Muscle layer of duodenum (tissue), 2 donors: Measurements from ENCODE around the gene DSCAM.
"Not testable (repeated sequence)": the region's sequence is repeated elsewhere in the genome, so short reads cannot be mapped to it uniquely, and the experiment has no call there.

Experiments used
- H3K27ac ChIP-seq: one replicate; pipeline ENCODE4 v1.7.0; 2013; ENCODE audit warnings: mild to moderate bottlenecking, low read length
- H3K27me3 ChIP-seq: one replicate; pipeline ENCODE4 v1.7.0; 2013; ENCODE audit warnings: low read depth, mild to moderate bottlenecking, control low read depth, low read length
- H3K36me3 ChIP-seq, 2 donors: one replicate each; pipeline ENCODE4 v1.7.0; 2013; ENCODE audit warnings: low read length in 2 of 2, control low read depth in 1 of 2, mild to moderate bottlenecking in 1 of 2; ENCODE audit not compliant: insufficient read depth in 2 of 2, control insufficient read depth in 1 of 2
- H3K4me1 ChIP-seq, 2 donors: one replicate each; pipeline ENCODE4 v1.7.0; 2013; ENCODE audit warnings: low read length in 2 of 2, mild to moderate bottlenecking in 2 of 2, control low read depth in 1 of 2, moderate library complexity in 1 of 2; ENCODE audit not compliant: insufficient read depth in 2 of 2, control insufficient read depth in 1 of 2
- H3K4me3 ChIP-seq, 2 donors: one replicate each; pipeline ENCODE4 v1.7.0; 2013; ENCODE audit warnings: low read length in 2 of 2, low read depth in 1 of 2, mild to moderate bottlenecking in 1 of 2
- H3K9me3 ChIP-seq, 2 donors: one replicate each; pipeline ENCODE4 v1.7.0; 2013; ENCODE audit warnings: low read length in 2 of 2, control low read depth in 1 of 2, mild to moderate bottlenecking in 1 of 2; ENCODE audit not compliant: control insufficient read depth in 1 of 2
- donor health status: healthy.

Gene DSCAM, protein sequence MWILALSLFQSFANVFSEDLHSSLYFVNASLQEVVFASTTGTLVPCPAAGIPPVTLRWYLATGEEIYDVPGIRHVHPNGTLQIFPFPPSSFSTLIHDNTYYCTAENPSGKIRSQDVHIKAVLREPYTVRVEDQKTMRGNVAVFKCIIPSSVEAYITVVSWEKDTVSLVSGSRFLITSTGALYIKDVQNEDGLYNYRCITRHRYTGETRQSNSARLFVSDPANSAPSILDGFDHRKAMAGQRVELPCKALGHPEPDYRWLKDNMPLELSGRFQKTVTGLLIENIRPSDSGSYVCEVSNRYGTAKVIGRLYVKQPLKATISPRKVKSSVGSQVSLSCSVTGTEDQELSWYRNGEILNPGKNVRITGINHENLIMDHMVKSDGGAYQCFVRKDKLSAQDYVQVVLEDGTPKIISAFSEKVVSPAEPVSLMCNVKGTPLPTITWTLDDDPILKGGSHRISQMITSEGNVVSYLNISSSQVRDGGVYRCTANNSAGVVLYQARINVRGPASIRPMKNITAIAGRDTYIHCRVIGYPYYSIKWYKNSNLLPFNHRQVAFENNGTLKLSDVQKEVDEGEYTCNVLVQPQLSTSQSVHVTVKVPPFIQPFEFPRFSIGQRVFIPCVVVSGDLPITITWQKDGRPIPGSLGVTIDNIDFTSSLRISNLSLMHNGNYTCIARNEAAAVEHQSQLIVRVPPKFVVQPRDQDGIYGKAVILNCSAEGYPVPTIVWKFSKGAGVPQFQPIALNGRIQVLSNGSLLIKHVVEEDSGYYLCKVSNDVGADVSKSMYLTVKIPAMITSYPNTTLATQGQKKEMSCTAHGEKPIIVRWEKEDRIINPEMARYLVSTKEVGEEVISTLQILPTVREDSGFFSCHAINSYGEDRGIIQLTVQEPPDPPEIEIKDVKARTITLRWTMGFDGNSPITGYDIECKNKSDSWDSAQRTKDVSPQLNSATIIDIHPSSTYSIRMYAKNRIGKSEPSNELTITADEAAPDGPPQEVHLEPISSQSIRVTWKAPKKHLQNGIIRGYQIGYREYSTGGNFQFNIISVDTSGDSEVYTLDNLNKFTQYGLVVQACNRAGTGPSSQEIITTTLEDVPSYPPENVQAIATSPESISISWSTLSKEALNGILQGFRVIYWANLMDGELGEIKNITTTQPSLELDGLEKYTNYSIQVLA (N-terminal part only)

DNA sequence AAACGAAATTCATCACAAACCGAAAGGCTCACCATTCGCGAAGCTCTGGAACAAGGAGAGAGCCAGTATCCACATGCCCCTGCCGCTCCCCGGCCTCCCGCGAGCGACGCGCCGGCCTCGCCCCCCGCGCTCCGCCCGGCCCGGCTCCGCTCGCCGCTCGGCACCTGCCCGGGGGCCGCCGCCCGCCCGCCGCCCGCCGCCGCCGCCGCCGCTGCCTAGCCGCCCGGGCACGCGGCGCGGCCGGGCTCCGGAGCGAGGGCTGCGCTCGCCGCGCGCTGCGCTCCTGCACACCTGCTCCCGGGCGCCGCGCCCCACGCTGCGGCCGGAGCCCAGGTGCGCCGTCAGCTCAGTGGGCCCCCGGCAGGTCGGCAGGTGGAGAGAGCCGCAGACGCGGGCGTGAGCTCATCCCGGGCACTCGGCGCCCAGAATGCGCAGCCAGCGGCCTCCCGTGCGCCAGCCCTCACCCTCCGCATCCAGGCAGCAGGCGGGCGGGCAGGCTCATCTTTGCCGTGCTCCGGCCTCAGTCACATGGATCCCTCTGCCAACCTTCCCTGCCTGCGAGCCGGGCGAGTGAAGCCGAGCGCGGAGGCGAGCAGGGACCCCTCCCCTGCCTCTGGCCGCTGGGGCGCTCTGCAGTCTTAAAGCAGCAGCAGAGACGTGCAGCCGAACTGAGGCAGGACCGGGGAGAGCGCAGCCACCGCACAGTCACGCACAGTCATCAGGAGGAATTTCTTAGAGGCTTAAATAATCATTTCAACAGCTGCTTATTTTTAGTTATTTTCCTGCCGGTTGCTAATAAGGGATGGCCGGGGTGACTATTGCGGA is at the start of gene DSCAM:
Gene DSCAM (minus strand): TSS at position 572 of the 825 bp plus-strand sequence. CDS start 497 bp downstream, at position 75.
- H3K4me1 ChIP-seq: peaks cover 0 to 3% of the 10 kb centered on the region in 2 donors
- peaks cover 5% of the 10 kb centered on the region for H3K27me3 ChIP-seq
- no peaks in the 10 kb centered on the region for H3K9me3 ChIP-seq
- no peak within 1 kb of the TSS for H3K27ac ChIP-seq
- no peaks in the 10 kb centered on the region for H3K36me3 ChIP-seq
- no peak within 1 kb of the TSS for H3K4me3 ChIP-seq

DNA sequence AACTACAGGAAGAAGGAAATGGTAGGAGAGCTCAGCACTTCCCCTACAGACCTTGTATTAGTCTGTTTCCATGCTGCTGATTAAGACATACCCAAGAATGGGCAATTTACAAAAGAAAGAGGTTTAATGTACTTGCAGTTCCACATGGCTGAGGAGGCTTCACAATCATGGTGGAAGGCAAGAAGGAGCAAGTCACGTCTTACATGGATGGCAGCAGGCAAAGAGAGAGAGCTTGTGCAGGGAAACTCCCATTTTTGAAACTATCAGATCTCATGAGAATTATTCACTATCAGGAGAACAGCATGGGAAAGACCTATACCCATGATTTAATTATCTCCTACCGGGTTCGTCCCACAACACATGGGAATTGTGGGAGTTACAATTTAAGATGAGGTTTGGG is 48.7 kb upstream of the DSCAM start:
- not testable (repeated sequence) for H3K4me3 ChIP-seq, H3K36me3 ChIP-seq, H3K4me1 ChIP-seq, H3K27ac ChIP-seq, H3K27me3 ChIP-seq
- H3K9me3 ChIP-seq: peaks cover 5 to 16% of the 10 kb centered on the region in 2 donors

DNA sequence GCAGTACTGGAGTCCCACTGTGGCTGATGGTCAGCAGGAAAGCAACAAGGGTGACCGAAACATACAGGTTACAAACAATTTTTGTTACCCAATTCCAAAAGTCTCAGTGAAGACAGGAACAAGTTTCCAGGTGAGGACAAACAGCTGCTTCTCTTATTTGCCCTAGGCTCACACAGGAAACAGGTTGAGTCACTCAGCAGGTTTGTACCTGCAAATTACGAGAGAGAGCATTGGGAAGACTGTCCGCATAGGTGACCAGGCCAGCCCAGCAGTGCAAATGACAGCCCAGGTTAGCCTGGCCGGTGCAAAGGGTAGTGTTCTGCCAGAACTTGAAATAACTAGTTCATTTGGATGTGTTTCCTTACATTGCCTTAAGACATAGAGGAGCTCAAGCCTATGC is 40.0 kb upstream of the DSCAM start:
- Histone ChIP-seq H3K4me1 (no peaks in the 10 kb centered on the region), H3K27me3 (no peaks in the 10 kb centered on the region), H3K9me3 (no peaks in the 10 kb centered on the region), H3K4me3 (no peak overlapping the region), H3K36me3 (no peaks in the 10 kb centered on the region), H3K27ac (no peak overlapping the region)

DNA sequence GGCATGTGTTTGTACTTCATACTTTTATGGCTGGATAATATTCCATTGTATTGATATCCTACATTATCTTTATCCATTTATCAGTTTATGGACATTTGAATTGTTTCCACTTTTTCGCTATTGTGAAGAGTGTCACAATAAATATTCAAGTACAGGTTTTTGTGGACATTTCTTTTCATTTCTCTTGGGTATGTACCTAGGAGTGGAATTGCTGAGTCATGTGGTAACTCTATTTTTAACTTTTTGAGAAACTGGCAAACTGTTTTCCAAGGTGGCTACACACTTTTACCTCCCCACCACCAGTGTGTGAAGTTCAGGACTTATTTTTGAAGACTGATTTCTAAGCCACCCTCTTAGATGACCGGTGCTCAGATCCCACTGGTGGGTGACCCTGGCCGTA is 39.0 kb upstream of the DSCAM start:
- H3K4me1 ChIP-seq: no peaks in the 10 kb centered on the region
- no peaks in the 10 kb centered on the region for H3K9me3 ChIP-seq
- no peaks in the 10 kb centered on the region for H3K36me3 ChIP-seq
- H3K4me3 ChIP-seq: no peak overlapping the region
- no peak overlapping the region for H3K27ac ChIP-seq
- no peaks in the 10 kb centered on the region for H3K27me3 ChIP-seq

DNA sequence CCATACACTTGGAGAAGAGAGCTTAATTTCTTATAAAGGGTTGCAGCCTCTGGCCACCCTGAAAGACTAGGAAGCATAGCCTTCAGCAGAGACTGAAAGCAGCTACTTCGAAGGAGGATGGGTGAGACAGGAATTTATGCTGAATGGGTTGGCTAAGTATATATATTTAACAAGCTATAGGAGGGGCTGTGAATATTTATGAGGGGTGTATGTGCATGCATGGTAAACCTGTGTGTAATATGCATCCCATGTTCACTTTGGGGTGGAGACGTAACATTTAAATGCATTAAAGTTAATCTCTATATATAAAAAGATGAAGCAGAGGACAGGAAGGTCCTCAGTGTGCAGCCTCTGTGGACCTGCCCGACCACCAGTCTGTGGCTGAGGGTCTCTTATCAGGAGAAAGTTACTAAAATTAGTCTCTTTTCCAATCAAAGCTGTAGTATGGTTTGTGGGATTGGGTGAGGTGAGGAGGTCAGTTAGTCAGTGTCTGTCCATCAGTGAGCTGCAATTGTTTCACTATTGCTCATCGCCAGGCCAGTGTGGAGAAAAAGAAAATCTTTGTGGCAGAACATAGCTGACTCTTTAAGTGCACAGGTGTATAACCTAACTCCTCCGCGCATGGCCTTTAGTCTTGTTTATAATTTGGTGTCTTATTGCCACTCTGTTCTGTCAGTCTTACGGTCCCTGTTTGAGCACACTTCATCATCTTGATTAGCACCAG is 35.4 kb upstream of the DSCAM start:
- Histone ChIP-seq H3K4me1 (no peaks in the 10 kb centered on the region), H3K36me3 (no peaks in the 10 kb centered on the region), H3K27ac (no peak overlapping the region), H3K27me3 (no peaks in the 10 kb centered on the region), H3K9me3 (no peaks in the 10 kb centered on the region), H3K4me3 (no peak overlapping the region)

DNA sequence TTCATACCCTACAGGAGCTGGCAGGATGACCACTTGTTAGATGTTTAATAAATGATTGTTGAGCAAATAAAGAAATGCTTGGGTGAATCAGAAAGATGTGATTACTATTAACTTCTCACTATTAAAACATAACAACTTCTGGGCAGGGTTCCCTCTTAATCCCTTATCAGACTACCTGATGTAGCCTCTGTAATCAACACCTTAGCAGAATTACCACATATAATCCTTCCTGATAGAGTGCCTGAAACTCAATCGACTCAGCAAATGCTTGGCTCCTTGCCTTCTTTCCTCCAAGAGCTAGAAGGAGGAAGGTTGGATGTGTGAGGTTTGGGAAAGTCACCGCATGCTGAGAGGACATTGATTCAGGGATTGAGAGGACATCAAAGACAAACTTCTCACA is 34.8 kb upstream of the DSCAM start:
- Histone ChIP-seq H3K4me1 (no peaks in the 10 kb centered on the region), H3K4me3 (no peak overlapping the region), H3K36me3 (no peaks in the 10 kb centered on the region), H3K27me3 (no peaks in the 10 kb centered on the region), H3K9me3 (no peaks in the 10 kb centered on the region), H3K27ac (no peak overlapping the region)

DNA sequence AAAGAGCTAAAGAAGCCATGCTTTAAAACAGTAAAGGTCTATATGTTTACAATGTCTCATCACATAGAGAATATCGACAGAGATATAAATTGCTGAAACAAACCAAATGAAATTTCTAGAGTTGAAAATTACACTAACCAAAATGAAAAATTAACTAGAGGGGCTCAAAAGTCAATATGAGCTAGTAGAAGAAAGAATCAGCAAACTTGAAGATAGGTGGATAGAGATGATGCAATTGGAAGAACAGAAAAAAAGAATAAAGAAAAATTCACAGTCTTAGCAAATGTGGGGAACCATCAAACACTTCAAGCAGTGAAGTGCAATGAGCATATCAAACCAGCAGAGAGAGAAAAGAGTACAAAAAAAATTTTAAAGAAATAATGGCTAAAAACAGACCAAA is 24.1 kb upstream of the DSCAM start:
- Histone ChIP-seq H3K27ac (no peak overlapping the region), H3K4me3 (no peak overlapping the region), H3K36me3 (no peaks in the 10 kb centered on the region), H3K9me3 (peaks cover 0 to 5% of the 10 kb centered on the region in 2 donors), H3K4me1 (no peaks in the 10 kb centered on the region), H3K27me3 (no peaks in the 10 kb centered on the region)

DNA sequence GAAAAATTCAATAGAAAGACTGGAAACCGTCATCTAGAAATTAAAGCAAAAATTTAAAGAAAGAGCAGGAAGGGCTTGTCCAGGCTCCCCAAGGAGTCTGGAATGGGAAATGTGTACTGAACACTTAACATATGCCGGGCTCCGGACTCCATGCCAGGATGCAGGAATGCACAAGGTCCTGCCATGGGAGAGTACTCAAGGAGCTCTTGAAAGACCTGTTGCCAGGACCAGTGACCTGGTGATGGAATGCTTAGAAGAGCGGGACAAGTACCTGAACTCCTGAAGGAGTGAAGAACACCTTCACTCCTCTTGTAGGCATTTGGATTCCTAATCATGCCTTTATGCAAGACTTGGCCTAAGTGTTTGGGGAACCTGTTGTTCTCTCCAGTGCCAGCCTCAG is 16.9 kb upstream of the DSCAM start:
- H3K4me1 ChIP-seq: no peaks in the 10 kb centered on the region
- no peaks in the 10 kb centered on the region for H3K9me3 ChIP-seq
- H3K27me3 ChIP-seq: no peaks in the 10 kb centered on the region
- H3K27ac ChIP-seq: no peak overlapping the region
- H3K4me3 ChIP-seq: no peak overlapping the region
- H3K36me3 ChIP-seq: no peaks in the 10 kb centered on the region

DNA sequence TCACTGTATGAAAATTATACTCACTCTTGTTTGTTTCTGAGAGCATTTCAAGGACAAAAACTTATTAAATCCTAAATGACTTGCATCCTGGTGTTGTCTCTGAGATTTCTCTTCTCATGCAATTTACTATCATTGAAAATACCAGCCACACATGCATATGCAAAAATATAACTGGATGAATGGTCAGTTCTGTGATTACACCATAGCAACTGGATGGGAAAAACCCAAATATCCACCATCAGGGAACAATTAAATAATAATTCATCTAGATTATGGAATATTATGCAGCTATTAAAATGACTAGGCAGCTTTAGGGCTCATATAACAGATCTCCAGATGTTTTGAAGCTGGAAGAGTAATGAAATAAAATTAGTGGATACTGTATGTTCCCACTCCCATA is 11.6 kb upstream of the DSCAM start:
- no peak overlapping the region for H3K4me3 ChIP-seq
- H3K27ac ChIP-seq: no peak overlapping the region
- no peaks in the 10 kb centered on the region for H3K36me3 ChIP-seq
- peaks cover 0 to 4% of the 10 kb centered on the region in 2 donors for H3K9me3 ChIP-seq
- no peaks in the 10 kb centered on the region for H3K4me1 ChIP-seq
- H3K27me3 ChIP-seq: no peaks in the 10 kb centered on the region

DNA sequence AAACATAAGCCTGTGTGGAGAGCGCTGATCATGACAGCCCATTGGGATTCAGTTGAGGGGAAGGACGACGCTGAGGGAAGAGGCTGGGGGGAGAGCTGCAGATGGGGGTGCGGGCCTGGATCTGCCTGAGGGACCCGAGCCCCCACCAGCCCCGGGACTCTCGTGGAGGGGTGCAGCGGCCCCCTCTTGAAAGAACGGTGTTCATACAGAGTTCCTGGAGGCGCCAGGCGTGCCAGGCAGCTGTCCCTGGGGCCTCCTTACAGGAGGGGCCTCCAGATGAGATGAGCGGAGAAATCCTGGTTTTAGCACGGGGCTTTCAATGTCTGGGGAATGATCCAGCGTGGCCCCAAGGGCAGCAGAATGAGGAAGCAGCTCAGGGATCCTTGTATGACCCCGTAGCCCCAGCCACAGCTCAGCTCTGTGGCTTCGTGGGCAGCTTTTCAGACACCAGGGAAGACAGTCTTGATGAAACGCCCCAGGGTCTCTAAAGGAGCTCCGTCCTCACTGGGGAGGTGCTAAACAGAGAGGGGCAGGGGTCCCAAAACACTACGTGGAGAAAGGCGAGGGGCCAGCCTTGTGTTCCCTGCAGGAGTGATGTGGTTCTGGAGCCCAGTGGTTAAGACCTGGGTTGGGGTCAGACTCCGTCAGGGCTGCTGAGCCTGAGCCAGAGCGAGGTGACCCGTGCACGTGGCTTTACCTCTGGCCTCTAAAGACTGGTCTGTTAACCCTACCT is 7.2 kb upstream of the DSCAM start:
- H3K4me1 ChIP-seq: no peaks in the 10 kb centered on the region

More for the DNA sequence above, 7.2 kb upstream of the DSCAM start:
- Histone ChIP-seq H3K4me3 (no peak overlapping the region), H3K27ac (no peak overlapping the region), H3K9me3 (peaks cover 0 to 4% of the 10 kb centered on the region in 2 donors), H3K36me3 (no peaks in the 10 kb centered on the region), H3K27me3 (no peaks in the 10 kb centered on the region)
